Cardiac fibroblast (primary cell): ENCODE measurements around the gene NINL.

Experiments used
- DNase-seq, 2 donors: peaks; one replicate each; pipeline versions ENCODE4 v3.0.0 to v3.0.0-alpha.2; 2010; ENCODE audit warnings: low read depth in 2 of 2
- H3K4me3 ChIP-seq, 2 donors: replicated peaks in 1 of 2; 1 replicate in 1 of 2; 2 replicates in 1 of 2; pipeline ENCODE4 v1.5.1; 2011; ENCODE audit warnings: low read depth in 2 of 2, low read length in 2 of 2, mild to moderate bottlenecking in 2 of 2, moderate library complexity in 1 of 2
- TF ChIP-seq, protein P1 (sequence below): IDR thresholded peaks from one replicate; pipeline ENCODE4 v1.5.1; 2011; ENCODE audit warnings: low read depth, mild to moderate bottlenecking, low read length, inconsistent platforms

The NINL gene

GRCh38 chr20:25407311-25408169, 177.8 kb downstream of the NINL start, which contains the start of gene GINS1:
Gene GINS1, plus strand, starts transcription at chr20:25407673. Its CDS starts 148 bp downstream, at chr20:25407821.
- peak within 1 kb of the TSS; percentile 69 to 73 for H3K4me3 ChIP-seq
- TF ChIP-seq, protein P1, sequence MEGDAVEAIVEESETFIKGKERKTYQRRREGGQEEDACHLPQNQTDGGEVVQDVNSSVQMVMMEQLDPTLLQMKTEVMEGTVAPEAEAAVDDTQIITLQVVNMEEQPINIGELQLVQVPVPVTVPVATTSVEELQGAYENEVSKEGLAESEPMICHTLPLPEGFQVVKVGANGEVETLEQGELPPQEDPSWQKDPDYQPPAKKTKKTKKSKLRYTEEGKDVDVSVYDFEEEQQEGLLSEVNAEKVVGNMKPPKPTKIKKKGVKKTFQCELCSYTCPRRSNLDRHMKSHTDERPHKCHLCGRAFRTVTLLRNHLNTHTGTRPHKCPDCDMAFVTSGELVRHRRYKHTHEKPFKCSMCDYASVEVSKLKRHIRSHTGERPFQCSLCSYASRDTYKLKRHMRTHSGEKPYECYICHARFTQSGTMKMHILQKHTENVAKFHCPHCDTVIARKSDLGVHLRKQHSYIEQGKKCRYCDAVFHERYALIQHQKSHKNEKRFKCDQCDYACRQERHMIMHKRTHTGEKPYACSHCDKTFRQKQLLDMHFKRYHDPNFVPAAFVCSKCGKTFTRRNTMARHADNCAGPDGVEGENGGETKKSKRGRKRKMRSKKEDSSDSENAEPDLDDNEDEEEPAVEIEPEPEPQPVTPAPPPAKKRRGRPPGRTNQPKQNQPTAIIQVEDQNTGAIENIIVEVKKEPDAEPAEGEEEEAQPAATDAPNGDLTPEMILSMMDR: no peak
- DNase-seq: peak; percentile 89 to 90
